ENCODE results near the gene TMEM52. TPM values are rescaled to one million over a fixed set of nuclear protein-coding genes. Genes with fewer than 3 reads are reported as not detected.

The TMEM52 gene
- total RNA-seq, 1 experiment from 2014 or later, result 9.6 TPM

DNA sequence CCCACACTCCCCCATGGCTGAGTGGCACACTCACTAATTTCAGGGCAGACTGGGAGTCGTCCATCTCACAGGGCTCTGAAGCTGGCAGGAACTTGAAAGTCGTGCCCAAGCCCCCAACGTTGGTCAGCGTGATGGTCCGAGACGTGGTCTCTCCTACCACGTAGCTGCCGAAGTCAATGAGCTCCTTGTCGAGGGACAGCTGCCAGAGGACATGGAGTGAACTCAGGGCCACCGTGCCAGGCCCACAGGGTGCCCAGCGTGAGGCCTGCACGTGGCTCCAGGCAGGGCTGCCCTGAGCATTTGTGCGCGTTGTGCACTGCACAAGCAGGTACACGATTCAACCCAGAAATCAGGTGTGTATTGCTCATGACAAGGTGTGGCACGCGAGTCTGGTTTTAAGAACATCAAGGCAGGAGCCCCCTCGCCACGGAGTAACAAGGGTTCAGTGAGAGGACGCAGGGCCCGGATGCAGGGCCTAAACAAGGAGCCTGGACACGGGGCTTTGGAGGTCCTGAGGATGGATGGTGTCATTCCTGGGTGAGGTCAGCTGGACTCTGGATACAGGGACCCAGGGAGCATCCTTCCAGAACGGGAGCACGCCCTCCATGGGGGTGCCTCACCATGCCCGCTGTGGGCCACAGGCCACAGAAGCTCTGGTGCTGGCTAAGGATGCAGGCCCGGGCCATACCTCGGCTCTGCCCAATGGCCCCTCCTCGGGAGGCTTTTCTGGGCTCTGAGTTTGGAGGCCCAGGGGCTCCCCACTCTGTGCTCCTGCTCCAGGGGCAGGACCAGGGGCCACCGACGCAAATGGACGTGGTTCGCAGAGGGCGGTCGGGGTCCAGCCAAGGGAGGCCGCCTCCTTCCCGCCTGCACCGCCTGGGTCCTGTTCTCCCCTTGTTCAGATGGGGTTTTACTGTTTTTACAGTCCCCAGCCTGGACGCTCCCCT is 37.8 kb upstream of the TMEM52 start:
- no peaks in the 10 kb centered on the region for H4K20me1 ChIP-seq (ENCODE audit: control insufficient read depth, insufficient read depth, insufficient read length)
- no peak overlapping the region for H3K23ac ChIP-seq (ENCODE audit: insufficient read length, low read depth, low read length)
- H2BK15ac ChIP-seq (ENCODE audit: low read depth, low read length), result no peak overlapping the region
- H3K14ac ChIP-seq (ENCODE audit: insufficient read depth, low read length), result no peak overlapping the region
- H3K4ac ChIP-seq (ENCODE audit: low read depth, low read length), result no peak overlapping the region
- no peak overlapping the region for H4K8ac ChIP-seq (replicated peaks; ENCODE audit: insufficient read length, low read depth, low read length)
- no peak overlapping the region for H2AFZ ChIP-seq (ENCODE audit: low read length)
- no peaks in the 10 kb centered on the region for H3K27me3 ChIP-seq (ENCODE audit: insufficient read depth, low read length)
- no peaks in the 10 kb centered on the region for H3K79me2 ChIP-seq (ENCODE audit: insufficient read depth, low read length)
- H2AK5ac ChIP-seq (ENCODE audit: insufficient read length, low read length), result no peak overlapping the region
- Mint-ChIP-seq H3K4me1 (peaks cover 31 to 36% of the 10 kb centered on the region in 2 experiments), H3K4me3 (no peak overlapping the region), H3K36me3 (ENCODE audit: insufficient read depth in 1 of 3, low read depth in 3 of 3) (peaks cover 0 to 2% (median 1%) of the 10 kb centered on the region in 3 experiments; a peak in 1 of 7 replicates), H3K27ac (no peak overlapping the region), H3K27me3 (ENCODE audit: low read depth) (peaks cover 7% of the 10 kb centered on the region), H3K9me3 (peaks cover 4 to 6% of the 10 kb centered on the region in 2 experiments; a peak in 3 of 5 replicates)
- H3T11ph ChIP-seq (ENCODE audit: low read length), result no peak overlapping the region
- H3K9me3 ChIP-seq (ENCODE audit: control insufficient read depth, low read depth, low read length), result no peaks in the 10 kb centered on the region
- H3K9ac ChIP-seq (ENCODE audit: extremely low read depth, insufficient read length, low read length), result no peak overlapping the region
- no peak overlapping the region for H3K27ac ChIP-seq (ENCODE audit: insufficient read length, low read depth, low read length)
- TF ChIP-seq CTCF (conservative IDR thresholded peaks at IDR 0.05), result no peak
- no peaks in the 10 kb centered on the region; the same call in 1 of the 2 replicates for H3K4me1 ChIP-seq (ENCODE audit: insufficient read depth, low read length)
- H2BK5ac ChIP-seq (ENCODE audit: insufficient read length, low read length), result no peak overlapping the region
- H3K18ac ChIP-seq (ENCODE audit: insufficient read length, low read depth, low read length), result no peak overlapping the region
- no peak overlapping the region for H3K4me2 ChIP-seq (ENCODE audit: insufficient read depth, insufficient read length, low read length)
- no peaks in the 10 kb centered on the region for H3K79me1 ChIP-seq (ENCODE audit: insufficient read depth, low read depth, low read length, poor library complexity, severe bottlenecking)
- DNase-seq, result no peak
- no CpG with 5 or more reads among the region's 38 CpGs for WGBS (ENCODE audit: extremely low coverage, insufficient read length, low lambda C conversion rate)
- H2BK20ac ChIP-seq (ENCODE audit: low read depth, low read length, poor library complexity, severe bottlenecking), result no peak overlapping the region
- H2BK120ac ChIP-seq (ENCODE audit: low read depth, low read length, poor library complexity, severe bottlenecking), result no peak overlapping the region
- no peak overlapping the region for H4K5ac ChIP-seq (ENCODE audit: insufficient read length, low read depth, low read length)
- no peaks in the 10 kb centered on the region for H3K23me2 ChIP-seq (ENCODE audit: insufficient read length, low read depth, low read length, poor library complexity, severe bottlenecking)
- H2BK12ac ChIP-seq (ENCODE audit: insufficient read length, low read depth, low read length), result no peak overlapping the region
- H4K91ac ChIP-seq (ENCODE audit: insufficient read length, low read depth, low read length), result no peak overlapping the region
- H3K56ac ChIP-seq (ENCODE audit: insufficient read length, low read depth, low read length), result no peak overlapping the region

Measured in H9 (cell line).